SK-N-SH treated with all-trans-retinoic acid at 6 μM for 48 hours (cell line): Measurements from ENCODE around the gene WDR5B.

Experiments
- ATAC-seq: fragments of 200-7000 bp; cut with Tn5 transposase; 3 replicates; pipeline ENCODE4 v1.9.1; 2020; ENCODE audit warnings: mild to moderate bottlenecking, moderate library complexity
- BACH2 ChIP-seq: fragments of 250-450 bp; sonication (Bioruptor Pico); IDR thresholded peaks from 2 replicates; pipeline ENCODE4 v1.9.0; 2021; ENCODE audit warnings: mild to moderate bottlenecking, borderline replicate concordance
- CREB5 ChIP-seq: fragments of 250-450 bp; sonication (Bioruptor Pico); IDR thresholded peaks from 2 replicates; pipeline ENCODE4 v1.5.1; 2020; ENCODE audit warnings: low read depth, mild to moderate bottlenecking, moderate library complexity
- CSDC2 ChIP-seq: fragments of 250-450 bp; sonication (Bioruptor Pico); IDR thresholded peaks from 2 replicates; pipeline ENCODE4 v1.5.0; 2020; ENCODE audit warnings: mild to moderate bottlenecking, moderate library complexity
- CSRNP3 ChIP-seq: fragments of 250-450 bp; sonication (Bioruptor Pico); IDR thresholded peaks from 2 replicates; pipeline ENCODE4 v1.5.1; 2021; ENCODE audit warnings: mild to moderate bottlenecking, moderate library complexity
- ESRRG ChIP-seq: fragments of 250-450 bp; sonication (Bioruptor Pico); IDR thresholded peaks from 2 replicates; pipeline ENCODE4 v1.6.1; 2021; ENCODE audit warnings: mild to moderate bottlenecking
- GLIS3 ChIP-seq: fragments of 250-450 bp; sonication (Bioruptor Pico); IDR thresholded peaks from 2 replicates; pipeline ENCODE4 v1.5.0; 2020; ENCODE audit warnings: mild to moderate bottlenecking, moderate library complexity
- ISL1 ChIP-seq: fragments of 250-450 bp; sonication (Bioruptor Pico); IDR thresholded peaks from 2 replicates; pipeline ENCODE4 v2.1.2; 2022; ENCODE audit warnings: mild to moderate bottlenecking, moderate library complexity
- OSR1 ChIP-seq: fragments of 250-450 bp; sonication (Bioruptor Pico); IDR thresholded peaks from 2 replicates; pipeline ENCODE4 v1.8.0; 2022; ENCODE audit warnings: moderate library complexity, mild to moderate bottlenecking, inconsistent platforms
- PATZ1 ChIP-seq: fragments of 250-450 bp; sonication (Bioruptor Pico); IDR thresholded peaks from 2 replicates; pipeline ENCODE4 v1.8.0; 2020; ENCODE audit warnings: mild to moderate bottlenecking, moderate library complexity, borderline replicate concordance
- POU6F1 ChIP-seq: fragments of 250-450 bp; sonication (Bioruptor Pico); IDR thresholded peaks from 2 replicates; pipeline ENCODE4 v1.8.0; 2021; ENCODE audit warnings: low read depth, mild to moderate bottlenecking, moderate library complexity, borderline replicate concordance
- PPARA ChIP-seq: fragments of 250-450 bp; sonication (Bioruptor Pico); IDR thresholded peaks from 2 replicates; pipeline ENCODE4 v1.5.0; 2020; ENCODE audit warnings: mild to moderate bottlenecking, borderline replicate concordance
- RARB ChIP-seq: fragments of 250-450 bp; sonication (Bioruptor Pico); IDR thresholded peaks from 2 replicates; pipeline ENCODE4 v1.8.0; 2021; ENCODE audit warnings: mild to moderate bottlenecking, moderate library complexity
- SNAI2 ChIP-seq: fragments of 250-450 bp; sonication (Bioruptor Pico); IDR thresholded peaks from 2 replicates; pipeline ENCODE4 v1.5.0; 2020; ENCODE audit warnings: mild to moderate bottlenecking, moderate library complexity
- TCF4 ChIP-seq: fragments of 250-450 bp; sonication (Bioruptor Pico); IDR thresholded peaks from 2 replicates; pipeline ENCODE4 v1.8.0; 2021; ENCODE audit warnings: mild to moderate bottlenecking, moderate library complexity, borderline replicate concordance
- TOX ChIP-seq: fragments of 250-450 bp; sonication (Bioruptor Pico); IDR thresholded peaks from 2 replicates; pipeline ENCODE4 v1.8.0; 2021; ENCODE audit warnings: mild to moderate bottlenecking, moderate library complexity, borderline replicate concordance
- TSHZ2 ChIP-seq: fragments of 250-450 bp; sonication (Bioruptor Pico); IDR thresholded peaks from 2 replicates; pipeline ENCODE4 v1.5.0; 2020; ENCODE audit warnings: mild to moderate bottlenecking, moderate library complexity
- ZC3H10 ChIP-seq: fragments of 250-450 bp; sonication (Bioruptor Pico); IDR thresholded peaks from 2 replicates; pipeline ENCODE4 v1.5.1; 2021; ENCODE audit warnings: mild to moderate bottlenecking, moderate library complexity
- ZFP3 ChIP-seq: fragments of 250-450 bp; sonication (Bioruptor Pico); IDR thresholded peaks from 2 replicates; pipeline ENCODE4 v1.5.0; 2020; ENCODE audit warnings: mild to moderate bottlenecking, moderate library complexity
- ZFP30 ChIP-seq: fragments of 450-650 bp; formaldehyde crosslinking; IDR thresholded peaks from 2 replicates; pipeline ENCODE4 v1.5.0; 2022; ENCODE audit warnings: mild to moderate bottlenecking, moderate library complexity
- ZNF565 ChIP-seq: fragments of 450-650 bp; formaldehyde crosslinking; conservative IDR thresholded peaks from 2 replicates; pipeline ENCODE4 v1.5.0; 2020; ENCODE audit warnings: low read depth, mild to moderate bottlenecking, moderate library complexity
- ZNF70 ChIP-seq: fragments of 450-650 bp; formaldehyde crosslinking; IDR thresholded peaks from 2 replicates; pipeline ENCODE4 v1.5.0; 2020; ENCODE audit warnings: mild to moderate bottlenecking, moderate library complexity
- ZNF8 ChIP-seq: fragments of 450-650 bp; formaldehyde crosslinking; IDR thresholded peaks from 2 replicates; pipeline ENCODE4 v1.5.0; 2020; ENCODE audit warnings: mild to moderate bottlenecking, moderate library complexity

The WDR5B gene

GRCh38 chr3:122457706-122458105 lies 41.8 kb upstream of the WDR5B start:
- TF ChIP-seq ESRRG (no peak), TOX (CRISPR knock-in tag) (no peak), ISL1 (CRISPR knock-in tag) (no peak), GLIS3 (CRISPR knock-in tag) (no peak), PPARA (CRISPR knock-in tag) (no peak), BACH2 (no peak), ZFP30 (no peak), ZFP3 (CRISPR knock-in tag) (no peak), PATZ1 (CRISPR knock-in tag) (no peak), OSR1 (CRISPR knock-in tag) (no peak), CSDC2 (CRISPR knock-in tag) (no peak)
- ATAC-seq, result no peak

- ATAC-seq, result no peak
- TF ChIP-seq POU6F1 (CRISPR knock-in tag) (no peak), ZFP30 (no peak), TOX (CRISPR knock-in tag) (no peak), PPARA (CRISPR knock-in tag) (no peak), ZNF565 (no peak), ZFP3 (CRISPR knock-in tag) (no peak), BACH2 (no peak), ZNF70 (CRISPR knock-in tag) (no peak), TSHZ2 (CRISPR knock-in tag) (no peak), OSR1 (CRISPR knock-in tag) (no peak), PATZ1 (CRISPR knock-in tag) (no peak), SNAI2 (CRISPR knock-in tag) (no peak), RARB (CRISPR knock-in tag) (no peak), CSDC2 (CRISPR knock-in tag) (no peak), CSRNP3 (CRISPR knock-in tag) (no peak), ISL1 (CRISPR knock-in tag) (no peak), ESRRG (no peak), TCF4 (CRISPR knock-in tag) (no peak), GLIS3 (CRISPR knock-in tag) (no peak), ZC3H10 (CRISPR knock-in tag) (no peak)
These were observed 40.2 kb upstream of the WDR5B start for GRCh38 chr3:122456074-122456473.

GRCh38 chr3:122451371-122451770 lies 35.5 kb upstream of the WDR5B start:
- TF ChIP-seq CSRNP3 (CRISPR knock-in tag), result no peak
- no peak for TF ChIP-seq OSR1 (CRISPR knock-in tag)
- no peak for TF ChIP-seq BACH2
- TF ChIP-seq ZFP3 (CRISPR knock-in tag), result no peak
- TF ChIP-seq PATZ1 (CRISPR knock-in tag), result no peak
- no peak for TF ChIP-seq CSDC2 (CRISPR knock-in tag)
- no peak for TF ChIP-seq CREB5 (CRISPR knock-in tag)
- no peak for TF ChIP-seq GLIS3 (CRISPR knock-in tag)
- TF ChIP-seq ZNF8 (CRISPR knock-in tag), result no peak
- no peak for TF ChIP-seq ZFP30

More at GRCh38 chr3:122451371-122451770, 35.5 kb upstream of the WDR5B start:
- no peak for ATAC-seq
